Fibroblast of lung (primary cell): ENCODE data around the gene OPN1SW. TPM values are rescaled to one million over a fixed set of nuclear protein-coding genes. Genes with fewer than 3 reads are reported as not detected.

Experiments used
- DNase-seq, 2 donors: peaks; one replicate each; pipeline versions ENCODE4 v3.0.0 to v3.0.0-alpha.2; 2010; ENCODE audit warnings: low read depth in 2 of 2
- H2AFZ ChIP-seq: 2 replicates; pipeline ENCODE4 v1.5.1; 2012; ENCODE audit warnings: low read length, control low read depth, inconsistent platforms
- H3K27ac ChIP-seq: 2 replicates; pipeline ENCODE4 v1.5.1; 2011; ENCODE audit warnings: low read length, control low read depth; ENCODE audit not compliant: insufficient read depth
- H3K27me3 ChIP-seq: 2 replicates; pipeline ENCODE4 v1.5.1; 2011; ENCODE audit warnings: mild to moderate bottlenecking, low read length; ENCODE audit not compliant: control insufficient read depth, insufficient read depth
- H3K36me3 ChIP-seq: 2 replicates; pipeline ENCODE4 v1.5.1; 2011; ENCODE audit warnings: low read length; ENCODE audit not compliant: control insufficient read depth, insufficient read depth
- H3K4me1 ChIP-seq: 2 replicates; pipeline ENCODE4 v1.5.1; 2011; ENCODE audit warnings: low read length; ENCODE audit not compliant: control insufficient read depth, insufficient read depth; ENCODE audit errors: extremely low read depth
- H3K4me2 ChIP-seq: 2 replicates; pipeline ENCODE4 v1.5.1; 2011; ENCODE audit warnings: low read length, control low read depth; ENCODE audit not compliant: insufficient read depth; ENCODE audit errors: extremely low read depth
- H3K4me3 ChIP-seq, 4 experiments: fragments of 200-600 bp in 1 of 4; sonication (generic) in 1 of 4; replicated peaks in 1 of 4; 2 replicates each; pipeline ENCODE4 v1.5.1; 2011 to 2016; ENCODE audit warnings: low read length in 4 of 4, low read depth in 3 of 4, mild to moderate bottlenecking in 3 of 4, control low read depth in 2 of 4, inconsistent platforms in 1 of 4, mixed read lengths in 1 of 4; ENCODE audit not compliant: insufficient read depth in 1 of 4; ENCODE audit errors: control extremely low read depth in 1 of 4
- H3K79me2 ChIP-seq: 2 replicates; pipeline ENCODE4 v1.5.1; 2012; ENCODE audit warnings: mild to moderate bottlenecking, low read length, inconsistent platforms; ENCODE audit not compliant: control insufficient read depth, insufficient read depth
- H3K9ac ChIP-seq: 2 replicates; pipeline ENCODE4 v1.5.1; 2011; ENCODE audit warnings: mild to moderate bottlenecking, low read length, control low read depth; ENCODE audit not compliant: insufficient read depth
- H3K9me3 ChIP-seq: 2 replicates; pipeline ENCODE4 v1.5.1; 2012; ENCODE audit warnings: low read depth, low read length; ENCODE audit not compliant: control insufficient read depth, insufficient read depth
- H4K20me1 ChIP-seq: 2 replicates; pipeline ENCODE4 v1.5.1; 2011; ENCODE audit warnings: low read length; ENCODE audit not compliant: control insufficient read depth, insufficient read depth; ENCODE audit errors: extremely low read depth
- EZH2 ChIP-seq: IDR thresholded peaks from 2 replicates; pipeline ENCODE4 v1.5.1; 2012; ENCODE audit warnings: low read length, control low read depth, mild to moderate bottlenecking; ENCODE audit errors: missing control alignments
- polyA plus RNA-seq, 2 donors: library from polyadenylated mRNA; depleted of rRNA in 1 of 2; stranded (reverse) in 1 of 2; unstranded in 1 of 2; fragments of >200 nt; gene quantifications; 2 replicates each; pipeline ENCODE4 v1.2.1, GENCODE V29; 2011 to 2012; ENCODE audit warnings: missing spikeins in 1 of 2
- total RNA-seq: library from RNA; depleted of rRNA; stranded (reverse); fragments of >200 nt; gene quantifications from 2 replicates; pipeline ENCODE4 v1.2.1, GENCODE V29; 2014
- TF ChIP-seq, protein P1 (sequence below), 2 donors: IDR thresholded peaks in 1 of 2; conservative IDR thresholded peaks in 1 of 2; 1 replicate in 1 of 2; 2 replicates in 1 of 2; pipeline ENCODE4 v1.5.1; 2011 to 2012; ENCODE audit warnings: low read length in 2 of 2, control low read depth in 1 of 2, inconsistent platforms in 1 of 2, low read depth in 1 of 2, mild to moderate bottlenecking in 1 of 2

The OPN1SW gene
- total and polyA plus RNA-seq, 2 donors (not counting 1 experiment from before 2014, with no cell fraction given): not detected

DNA sequence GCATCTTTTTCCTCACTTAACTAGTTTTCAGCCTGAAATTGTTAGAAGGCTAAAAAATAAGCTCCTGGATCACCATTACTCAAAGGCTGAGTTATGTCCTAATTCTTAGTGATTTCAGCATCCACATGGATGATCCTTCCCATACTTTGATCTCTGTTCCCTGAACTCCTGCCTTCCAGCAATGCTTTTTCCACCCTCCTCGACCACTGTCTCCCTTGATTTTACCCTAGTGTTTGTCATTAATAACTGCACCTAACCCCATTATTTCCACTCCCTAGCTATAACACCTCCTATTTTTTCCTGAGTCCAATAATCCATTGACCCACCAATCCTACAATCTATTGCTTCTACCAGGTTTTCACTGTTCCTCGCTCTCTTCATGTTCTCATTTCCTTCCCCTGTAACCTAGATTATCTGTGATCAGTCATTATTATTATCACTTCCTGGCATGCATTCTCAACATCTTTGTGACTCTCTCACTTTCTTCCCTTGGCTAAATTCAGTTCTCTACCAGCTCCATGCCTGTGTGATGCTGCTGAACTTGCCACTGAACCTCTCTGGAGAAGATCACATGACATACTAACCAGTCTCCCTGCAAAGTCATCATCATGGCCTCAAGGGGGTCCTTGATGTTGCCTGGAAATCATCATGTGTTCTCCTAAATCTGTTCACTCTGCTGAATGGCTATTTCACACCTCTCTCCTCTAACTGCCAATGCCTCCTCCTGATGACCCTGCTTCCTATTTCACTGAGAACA, 42.9 kb downstream of the OPN1SW start:
- Histone ChIP-seq H3K4me2 (no peak overlapping the region), H3K9me3 (no peaks in the 10 kb centered on the region), H3K4me1 (peaks cover 7% of the 10 kb centered on the region)

DNA sequence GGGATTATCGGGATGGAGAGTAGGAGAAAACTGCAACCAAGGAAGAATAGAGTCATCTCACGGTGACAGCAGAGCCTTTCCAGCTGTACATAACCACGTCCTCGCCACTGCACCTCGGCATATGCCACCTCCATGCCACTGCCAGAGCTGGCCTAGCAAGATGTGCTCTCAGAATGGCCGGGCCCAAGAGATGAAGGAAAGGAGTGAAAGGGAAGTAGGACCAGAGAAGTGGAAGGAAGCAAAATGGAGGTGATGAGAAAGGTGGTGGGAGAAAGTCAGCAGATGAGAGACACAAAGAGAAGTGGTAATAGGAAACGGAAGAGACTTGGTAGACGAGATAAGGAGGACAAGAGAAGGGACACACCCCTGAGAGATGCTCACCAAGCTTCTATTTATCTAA, 44.4 kb downstream of the OPN1SW start:
- Histone ChIP-seq H3K36me3 (no peaks in the 10 kb centered on the region), H2AFZ (no peak overlapping the region), H3K27ac (no peak overlapping the region), H3K27me3 (no peaks in the 10 kb centered on the region), H3K4me1 (peaks cover 3% of the 10 kb centered on the region), H3K4me3 (no peak overlapping the region), H3K4me2 (no peak overlapping the region), H4K20me1 (no peaks in the 10 kb centered on the region), H3K9ac (no peak overlapping the region), H3K79me2 (no peaks in the 10 kb centered on the region), H3K9me3 (no peaks in the 10 kb centered on the region)
- TF ChIP-seq EZH2: no peak
- TF ChIP-seq, protein P1, sequence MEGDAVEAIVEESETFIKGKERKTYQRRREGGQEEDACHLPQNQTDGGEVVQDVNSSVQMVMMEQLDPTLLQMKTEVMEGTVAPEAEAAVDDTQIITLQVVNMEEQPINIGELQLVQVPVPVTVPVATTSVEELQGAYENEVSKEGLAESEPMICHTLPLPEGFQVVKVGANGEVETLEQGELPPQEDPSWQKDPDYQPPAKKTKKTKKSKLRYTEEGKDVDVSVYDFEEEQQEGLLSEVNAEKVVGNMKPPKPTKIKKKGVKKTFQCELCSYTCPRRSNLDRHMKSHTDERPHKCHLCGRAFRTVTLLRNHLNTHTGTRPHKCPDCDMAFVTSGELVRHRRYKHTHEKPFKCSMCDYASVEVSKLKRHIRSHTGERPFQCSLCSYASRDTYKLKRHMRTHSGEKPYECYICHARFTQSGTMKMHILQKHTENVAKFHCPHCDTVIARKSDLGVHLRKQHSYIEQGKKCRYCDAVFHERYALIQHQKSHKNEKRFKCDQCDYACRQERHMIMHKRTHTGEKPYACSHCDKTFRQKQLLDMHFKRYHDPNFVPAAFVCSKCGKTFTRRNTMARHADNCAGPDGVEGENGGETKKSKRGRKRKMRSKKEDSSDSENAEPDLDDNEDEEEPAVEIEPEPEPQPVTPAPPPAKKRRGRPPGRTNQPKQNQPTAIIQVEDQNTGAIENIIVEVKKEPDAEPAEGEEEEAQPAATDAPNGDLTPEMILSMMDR (conservative IDR thresholded peaks at IDR 0.05 in 1 of 2, IDR thresholded peaks at IDR 0.05 in 1 of 2; ENCODE audit: low read depth in 1 of 2, low read length in 2 of 2): no peak
- no peak for DNase-seq

More for the DNA sequence above, 42.9 kb downstream of the OPN1SW start:
- H3K36me3 ChIP-seq: no peaks in the 10 kb centered on the region
- H3K27ac ChIP-seq: no peak overlapping the region
- no peak overlapping the region for H3K4me3 ChIP-seq
- no peak for TF ChIP-seq EZH2
- TF ChIP-seq, protein P1 (conservative IDR thresholded peaks at IDR 0.05 in 1 of 2, IDR thresholded peaks at IDR 0.05 in 1 of 2; ENCODE audit: low read depth in 1 of 2, low read length in 2 of 2): no peak
- no peak overlapping the region for H3K9ac ChIP-seq
- H4K20me1 ChIP-seq: no peaks in the 10 kb centered on the region
- no peak for DNase-seq
- H2AFZ ChIP-seq: no peak overlapping the region
- H3K27me3 ChIP-seq: no peaks in the 10 kb centered on the region
- H3K79me2 ChIP-seq: no peaks in the 10 kb centered on the region

DNA sequence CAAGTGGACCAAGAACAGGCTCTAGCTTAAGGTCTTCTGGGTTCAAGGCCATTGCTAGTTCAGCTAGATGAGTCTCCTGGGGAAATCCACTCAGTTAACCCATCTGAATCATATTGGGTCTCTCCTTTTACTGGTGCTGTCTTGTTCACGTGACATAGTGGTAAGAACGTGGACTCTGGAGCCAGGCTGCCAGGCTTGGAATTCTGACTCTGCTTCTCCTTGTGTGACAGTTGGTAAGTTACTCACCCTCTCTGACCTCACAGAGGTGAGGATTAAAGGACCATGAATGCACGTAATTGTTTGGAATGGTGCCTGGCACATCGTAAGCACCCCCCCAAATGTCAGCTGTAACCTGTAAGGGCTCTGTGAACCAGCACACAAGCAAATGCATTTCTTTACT, 46.1 kb downstream of the OPN1SW start:
- no peaks in the 10 kb centered on the region for H3K36me3 ChIP-seq
- no peak overlapping the region for H3K4me2 ChIP-seq
- H4K20me1 ChIP-seq: no peaks in the 10 kb centered on the region
- peaks cover 2% of the 10 kb centered on the region for H3K27me3 ChIP-seq
- no peak for TF ChIP-seq EZH2
- H2AFZ ChIP-seq: no peak overlapping the region
- no peak for DNase-seq
- H3K79me2 ChIP-seq: no peaks in the 10 kb centered on the region
- no peak overlapping the region for H3K27ac ChIP-seq
- peaks cover 3% of the 10 kb centered on the region for H3K4me1 ChIP-seq
- no peaks in the 10 kb centered on the region for H3K9me3 ChIP-seq
- H3K4me3 ChIP-seq: no peak overlapping the region
- H3K9ac ChIP-seq: no peak overlapping the region
